Measurements from ENCODE around the gene IMMP2L.

GRCh38 chr7:110647266-110647665, 915.0 kb downstream of the IMMP2L start:
- TF ChIP-seq ATF6 (CRISPR knock-in tag; IDR thresholded peaks at IDR 0.05) (no peak), NR2C2 (CRISPR knock-in tag; IDR thresholded peaks at IDR 0.05) (no peak), CTCF (IDR thresholded peaks at IDR 0.05) (no peak), NFATC4 (CRISPR knock-in tag; IDR thresholded peaks at IDR 0.05) (no peak), ATF3 (CRISPR knock-in tag; conservative IDR thresholded peaks at IDR 0.05) (no peak), ARID4B (CRISPR knock-in tag; IDR thresholded peaks at IDR 0.05; ENCODE audit: borderline replicate concordance) (no peak), MAX (CRISPR knock-in tag; IDR thresholded peaks at IDR 0.05) (no peak), FOXP1 (CRISPR knock-in tag; IDR thresholded peaks at IDR 0.05; ENCODE audit: borderline replicate concordance) (no peak), AFF4 (CRISPR knock-in tag; IDR thresholded peaks at IDR 0.05; ENCODE audit: borderline replicate concordance) (no peak), ATF2 (CRISPR knock-in tag; IDR thresholded peaks at IDR 0.05; ENCODE audit: borderline replicate concordance, low read depth) (no peak), PRDM15 (CRISPR knock-in tag; IDR thresholded peaks at IDR 0.05) (no peak)

Measured in WTC11 (cell line).